Amniotic epithelial cell (primary cell): ENCODE measurements around the gene WWC2.
A peak's percentile ranks its signal among the peaks of the same experiment; 100 is the strongest.
"Not testable (repeated sequence)": the region's sequence is repeated elsewhere in the genome, so short reads cannot be mapped to it uniquely, and the experiment has no call there.

Source experiments
- DNase-seq: peaks from one replicate; pipeline ENCODE4 v3.0.0-alpha.2; 2010; ENCODE audit warnings: low read depth

WWC2 gene

GRCh38 chr4:183100827-183101226 is 1.8 kb downstream of the WWC2 start:
- DNase-seq, result no peak

DNA sequence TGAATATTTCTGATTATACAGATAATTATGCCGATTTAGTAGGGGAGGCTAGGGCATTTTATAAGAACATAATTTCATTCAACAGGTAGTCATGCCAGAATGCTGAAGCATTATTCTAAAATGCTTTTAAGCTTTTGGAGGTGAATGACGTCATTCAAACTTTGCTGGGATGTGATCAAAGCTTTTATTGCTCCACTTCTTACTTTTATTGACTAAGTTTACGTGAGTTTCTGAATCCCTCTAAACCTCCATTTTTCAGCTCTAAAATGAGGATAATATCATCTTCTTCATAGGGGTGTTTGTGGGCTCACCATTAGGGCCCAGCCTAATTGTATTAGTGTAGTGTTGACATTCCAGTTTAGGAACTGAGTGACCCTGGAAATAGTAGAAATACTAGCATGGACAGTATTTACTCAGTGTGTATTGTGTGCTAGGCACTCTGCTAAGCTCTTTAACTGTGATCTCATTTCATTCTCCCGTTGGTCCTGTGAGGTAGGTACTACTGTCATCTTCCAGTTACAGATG is 3.0 kb downstream of the WWC2 start:
- no peak for DNase-seq

GRCh38 chr4:183105092-183105491 is 6.0 kb downstream of the WWC2 start:
- no peak for DNase-seq

DNA sequence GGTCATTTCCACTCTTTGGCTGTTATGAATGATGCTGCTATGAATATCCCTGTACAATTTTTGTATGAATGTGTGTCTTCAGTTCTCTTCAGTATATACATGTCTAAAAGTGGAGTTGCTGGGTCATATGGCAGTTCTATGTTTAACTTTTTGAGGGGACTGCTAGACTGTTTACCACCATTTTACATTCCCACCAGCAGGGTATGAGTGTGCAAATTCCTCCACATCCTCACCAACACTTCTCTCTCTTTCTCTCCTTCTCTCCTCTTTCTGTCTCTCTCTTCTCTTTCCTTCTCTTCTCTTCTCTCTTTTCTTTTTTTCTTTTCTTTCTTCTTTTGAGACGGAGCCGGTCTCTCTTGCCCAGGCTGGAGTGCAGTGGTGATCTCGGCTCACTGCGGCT is 7.8 kb downstream of the WWC2 start:
- no peak for DNase-seq

GRCh38 chr4:183107891-183108459 is 8.9 kb downstream of the WWC2 start:
- no peak for DNase-seq

DNA sequence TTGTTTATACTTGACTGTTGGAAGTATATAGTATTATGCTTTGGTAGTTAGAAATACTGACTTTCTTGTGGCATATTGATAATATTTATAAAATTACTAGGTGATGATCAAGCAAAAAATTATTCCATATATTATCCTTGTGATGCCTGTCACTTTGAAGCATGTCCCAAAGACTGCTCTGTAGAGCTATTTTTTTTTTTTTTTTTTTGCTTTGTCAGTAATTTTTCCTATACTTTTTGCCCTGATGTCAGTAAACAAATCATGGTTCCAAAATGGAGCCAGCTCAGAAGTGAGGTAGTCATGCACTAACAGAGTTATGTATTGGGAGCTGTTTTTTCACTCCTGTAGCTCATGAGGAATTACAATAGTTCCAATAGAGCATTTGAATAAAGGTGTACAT is 11.2 kb downstream of the WWC2 start:
- no peak for DNase-seq

DNA sequence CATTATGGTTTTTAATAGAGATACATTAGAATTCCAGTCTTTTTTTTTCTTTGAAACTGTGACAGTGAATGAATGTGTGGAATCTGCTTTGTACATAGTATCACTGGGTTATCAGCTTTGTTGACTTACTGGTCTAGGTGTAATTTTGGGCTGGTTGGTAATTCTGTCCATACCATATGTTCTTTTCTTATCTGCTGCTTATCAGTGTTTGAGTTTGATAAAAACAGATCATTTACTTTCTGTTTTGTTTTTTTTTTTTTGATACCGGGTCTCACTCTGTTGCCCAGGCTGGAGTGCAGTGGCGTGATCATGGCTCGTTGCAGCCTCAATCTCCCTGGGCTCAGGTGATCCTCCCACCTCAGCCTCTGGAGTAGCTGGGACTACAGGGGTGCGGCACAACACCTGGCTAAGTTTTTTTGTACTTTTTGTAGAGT is 12.4 kb downstream of the WWC2 start:
- DNase-seq, result no peak

GRCh38 chr4:183118141-183118540 is 19.1 kb downstream of the WWC2 start:
- DNase-seq, result no peak

DNA sequence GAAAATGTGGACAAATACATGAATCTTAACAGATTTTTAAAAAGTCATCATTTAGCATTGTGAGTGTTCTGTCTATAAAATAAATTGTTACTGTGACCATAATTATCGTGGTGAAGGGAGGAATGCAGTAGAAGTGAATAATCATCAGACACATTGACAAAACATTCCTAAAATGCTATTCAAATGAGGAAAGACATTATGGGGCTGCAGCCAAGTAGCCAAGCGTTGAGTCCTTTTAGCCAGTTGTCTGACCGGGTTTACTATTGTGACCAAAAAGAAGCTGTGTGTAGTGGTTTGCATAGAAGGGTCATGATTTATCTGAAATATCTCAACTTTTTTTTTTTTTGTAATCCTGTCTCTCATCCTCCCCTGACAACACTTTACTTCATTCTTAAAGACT is 19.5 kb downstream of the WWC2 start:
- peak; percentile 80 for DNase-seq

DNA sequence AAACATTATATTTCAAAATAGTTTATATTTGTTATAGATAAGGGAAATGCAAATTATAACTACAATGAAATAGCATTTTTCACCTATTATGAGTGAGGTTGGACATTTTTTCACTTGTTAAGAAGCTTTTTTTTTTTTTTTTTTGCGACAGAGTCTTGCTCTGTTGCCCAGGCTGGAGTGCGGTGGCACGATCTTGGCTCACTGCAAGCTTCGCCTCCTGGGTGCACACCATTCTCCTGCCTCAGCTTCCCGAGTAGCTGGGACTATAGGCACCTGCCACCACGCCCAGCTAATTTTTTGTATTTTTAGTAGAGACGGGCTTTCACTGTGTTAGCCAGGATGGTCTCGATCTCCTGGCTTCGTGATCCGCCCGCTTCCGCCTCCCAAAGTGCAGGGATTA is 22.6 kb downstream of the WWC2 start:
- not testable (repeated sequence) for DNase-seq

GRCh38 chr4:183124228-183124627 is 25.2 kb downstream of the WWC2 start:
- no peak for DNase-seq

GRCh38 chr4:183124865-183125264 is 25.8 kb downstream of the WWC2 start:
- peak; percentile 24 for DNase-seq

DNA sequence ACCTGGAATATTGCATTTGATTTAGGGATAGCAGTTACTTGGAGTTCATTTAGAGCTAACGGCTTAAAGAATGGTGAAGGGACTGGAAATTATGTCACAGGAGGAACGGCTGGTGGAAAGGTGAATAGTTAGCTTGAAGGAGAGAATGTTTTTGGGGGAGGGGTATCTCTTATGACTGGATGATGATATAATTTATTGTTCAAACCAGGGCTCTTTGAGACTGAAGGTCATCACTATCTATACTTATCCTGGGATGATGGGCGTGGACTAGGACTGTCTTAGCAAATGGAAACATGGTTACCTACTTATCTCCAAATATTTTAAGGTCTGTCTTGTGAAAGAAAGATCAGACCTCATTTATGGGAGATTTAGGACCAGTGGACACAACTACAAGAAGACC is 30.1 kb downstream of the WWC2 start:
- DNase-seq, result no peak

- DNase-seq, result no peak
Measured at GRCh38 chr4:183129675-183130074, 30.6 kb downstream of the WWC2 start.

GRCh38 chr4:183130328-183131155 is 31.5 kb downstream of the WWC2 start:
- peak; percentile 43 for DNase-seq

DNA sequence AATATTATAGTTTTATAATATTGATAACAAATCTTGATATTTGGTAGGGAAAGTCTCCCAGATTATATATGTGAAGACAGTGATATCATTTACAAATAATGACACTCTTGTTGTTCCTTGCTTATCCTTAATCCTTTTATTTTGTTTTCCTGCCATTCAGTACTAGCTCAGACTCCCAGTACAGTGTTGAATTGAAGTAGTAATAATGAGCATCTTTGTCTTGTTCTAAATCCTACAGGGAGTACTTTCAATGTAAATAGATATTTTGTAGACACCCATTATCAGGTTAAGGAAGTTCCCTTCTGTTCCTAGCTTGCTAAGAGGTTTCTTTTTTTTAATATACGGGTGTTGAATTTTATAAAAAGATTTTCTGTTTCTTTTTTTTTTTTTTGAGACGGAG is 33.0 kb downstream of the WWC2 start:
- no peak for DNase-seq

DNA sequence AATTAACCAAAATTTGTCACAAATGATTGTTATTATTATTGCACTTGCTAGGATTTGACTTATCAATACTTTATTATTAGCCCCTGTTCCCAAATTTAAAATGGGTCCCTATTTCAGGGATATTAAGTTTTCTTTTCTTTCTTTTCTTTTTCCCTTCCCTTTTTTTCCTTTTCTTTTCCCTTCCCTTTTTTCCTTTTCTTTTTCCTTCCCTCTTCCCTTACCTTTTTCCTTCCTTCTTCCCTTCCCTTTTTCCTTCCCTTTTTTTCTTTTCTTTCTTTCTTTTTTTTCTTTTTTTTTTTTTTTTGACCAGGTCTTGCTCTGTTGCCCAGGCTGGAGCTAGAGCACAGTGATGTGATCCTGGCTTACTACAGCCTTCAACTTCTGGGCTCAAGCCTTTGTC is 33.8 kb downstream of the WWC2 start:
- no peak for DNase-seq

GRCh38 chr4:183136855-183137254 is 37.8 kb downstream of the WWC2 start:
- DNase-seq, result no peak

DNA sequence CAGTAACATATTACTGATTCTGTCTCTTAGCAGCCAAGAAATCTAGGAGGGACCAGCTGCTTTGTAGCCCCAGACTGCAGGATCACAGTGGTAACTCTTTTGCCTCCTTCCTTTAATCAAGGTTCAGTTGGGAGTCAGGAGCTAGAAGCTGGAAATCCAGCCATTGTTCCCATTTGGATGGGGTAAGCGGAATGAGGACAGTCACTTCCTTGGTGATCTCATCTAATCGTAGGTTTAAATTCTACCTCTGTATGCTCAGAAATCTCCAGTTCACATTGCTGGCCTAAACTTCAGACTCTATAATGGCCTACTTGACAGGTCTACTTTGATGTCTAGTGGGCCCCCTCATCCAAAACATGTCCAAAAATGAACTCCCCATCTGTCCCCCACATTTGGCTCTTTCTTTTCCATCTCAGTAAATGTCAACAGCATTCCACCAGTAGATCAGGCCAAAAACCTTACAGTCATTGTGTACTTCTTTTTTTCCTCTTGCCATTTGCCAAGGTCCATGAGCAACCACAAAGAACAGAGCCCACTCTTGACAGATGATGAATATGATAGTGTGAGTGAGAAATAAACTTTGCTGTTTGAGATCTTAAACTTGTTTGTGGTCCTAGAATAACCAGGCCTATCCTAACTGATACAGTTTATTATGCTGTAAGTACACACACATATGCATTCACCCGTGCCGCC is 40.1 kb downstream of the WWC2 start:
- peak; percentile 42 for DNase-seq

- DNase-seq, result peak; percentile 64
Measured at GRCh38 chr4:183139972-183140570, 41.0 kb downstream of the WWC2 start.

DNA sequence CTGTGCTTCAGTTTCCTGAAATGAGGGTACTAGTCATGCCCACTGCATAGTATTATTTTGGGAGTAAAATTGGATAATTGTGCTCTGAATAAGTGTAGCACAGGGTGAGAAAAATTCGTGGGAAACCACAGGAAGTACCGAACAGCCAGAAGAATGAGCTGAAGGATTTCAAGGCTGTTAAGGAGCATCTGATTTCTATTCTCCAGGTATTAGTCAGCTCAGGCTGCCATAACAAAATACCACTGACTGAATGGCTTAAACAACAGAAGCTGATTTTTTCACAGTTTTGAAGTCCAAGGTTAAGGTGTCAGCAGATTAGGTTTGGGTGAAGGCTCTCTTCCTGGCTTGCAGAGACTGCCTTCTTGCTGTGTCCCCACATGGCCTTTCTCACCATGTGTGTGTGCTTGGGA is 41.9 kb downstream of the WWC2 start:
- DNase-seq, result peak; percentile 78

DNA sequence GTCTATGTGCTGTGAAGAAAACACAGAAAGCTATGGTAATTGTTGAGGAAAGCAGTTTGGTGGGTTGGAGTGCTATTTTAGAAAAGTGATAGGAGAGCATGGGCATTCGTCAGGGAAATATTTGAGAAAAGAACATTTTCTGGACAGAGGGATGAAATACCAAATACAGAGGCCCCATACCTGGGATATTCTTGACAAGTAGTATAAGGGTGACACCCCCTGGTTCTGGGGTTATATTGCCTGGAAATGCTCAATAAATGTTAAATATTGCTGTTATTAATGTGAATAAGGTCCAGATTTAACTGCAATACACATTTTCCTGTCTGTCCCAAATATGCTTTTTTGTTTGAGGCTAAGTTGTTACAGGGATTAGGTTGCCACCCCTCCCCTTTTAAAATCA is 42.9 kb downstream of the WWC2 start:
- DNase-seq, result no peak
